PFSK-1 (cell line): ENCODE measurements around the gene LCN12. TPM values are rescaled to one million over a fixed set of nuclear protein-coding genes. Genes with fewer than 3 reads are reported as not detected.

ENCODE experiments used
- FOXP2 ChIP-seq: optimal IDR thresholded peaks from 2 replicates; pipeline ENCODE3; 2011; ENCODE audit warnings: borderline replicate concordance, control low read depth, inconsistent platforms; ENCODE audit not compliant: insufficient read depth; ENCODE audit errors: extremely low read length, extremely low read depth
- POLR2AphosphoS5 ChIP-seq: IDR thresholded peaks from 2 replicates; pipeline ENCODE4 v1.6.1; 2012; ENCODE audit warnings: low read depth, mild to moderate bottlenecking, control low read depth, low read length, moderate library complexity
- REST ChIP-seq, 2 experiments: IDR thresholded peaks; 2 replicates each; pipeline versions ENCODE4 v1.6.1 to v1.8.0; 2011 to 2012; ENCODE audit warnings: low read depth in 2 of 2, low read length in 2 of 2, control low read depth in 1 of 2, inconsistent platforms in 1 of 2, mild to moderate bottlenecking in 1 of 2, moderate library complexity in 1 of 2; ENCODE audit not compliant: insufficient read depth in 1 of 2
- SIN3A ChIP-seq: IDR thresholded peaks from 2 replicates; pipeline ENCODE4 v1.6.1; 2012; ENCODE audit warnings: mild to moderate bottlenecking, low read length, moderate library complexity, borderline replicate concordance; ENCODE audit not compliant: insufficient read depth
- TAF1 ChIP-seq: IDR thresholded peaks from 2 replicates; pipeline ENCODE4 v1.6.1; 2012; ENCODE audit warnings: low read length, control low read depth, borderline replicate concordance; ENCODE audit not compliant: insufficient read depth
- polyA plus RNA-seq: library from polyadenylated mRNA; unstranded; fragments of >200 nt; gene quantifications from one replicate; pipeline ENCODE4 v1.2.1, GENCODE V29; 2012; ENCODE audit warnings: low read depth, missing spikeins; ENCODE audit not compliant: insufficient read length

Gene LCN12
- 0.15 TPM for polyA plus RNA-seq

- TF ChIP-seq FOXP2 (no peak), TAF1 (no peak), REST (IDR thresholded peaks at IDR 0.05; ENCODE audit: insufficient read depth in 1 of 2, low read depth in 2 of 2, low read length in 2 of 2) (no peak), POLR2AphosphoS5 (no peak), SIN3A (no peak)
These were observed at the start of gene LCN12 for GRCh38 chr9:136951541-136952320. Gene LCN12, plus strand, starts transcription at chr9:136952273. Its CDS starts 55 bp downstream, at chr9:136952328.

GRCh38 chr9:136903041-136903554 is 49.0 kb upstream of the LCN12 start:
- TF ChIP-seq REST (IDR thresholded peaks at IDR 0.05; ENCODE audit: insufficient read depth in 1 of 2, low read depth in 2 of 2, low read length in 2 of 2) (no peak), SIN3A (no peak), TAF1 (no peak), POLR2AphosphoS5 (no peak), FOXP2 (no peak)

- TF ChIP-seq FOXP2 (no peak), TAF1 (no peak), POLR2AphosphoS5 (no peak), SIN3A (no peak), REST (IDR thresholded peaks at IDR 0.05; ENCODE audit: insufficient read depth in 1 of 2, low read depth in 2 of 2, low read length in 2 of 2) (no peak)
These were observed 45.8 kb upstream of the LCN12 start for GRCh38 chr9:136906266-136906665.

- no peak for TF ChIP-seq REST (IDR thresholded peaks at IDR 0.05; ENCODE audit: insufficient read depth in 1 of 2, low read depth in 2 of 2, low read length in 2 of 2)
- no peak for TF ChIP-seq TAF1
- no peak for TF ChIP-seq SIN3A
- no peak for TF ChIP-seq POLR2AphosphoS5
- TF ChIP-seq FOXP2 = no peak
These were observed 44.8 kb upstream of the LCN12 start for GRCh38 chr9:136907011-136907914.
